OCI-LY1 (cell line): ENCODE results near the gene CNTNAP5.

Source experiments
- CTCF ChIP-seq: fragments of 200-600 bp; sonication (generic), shearing (Covaris generic); IDR thresholded peaks from 2 replicates; pipeline ENCODE4 v1.5.1; 2017; ENCODE audit warnings: mild to moderate bottlenecking, antibody characterized with exemption, low read length, moderate library complexity, mixed read lengths
- EZH2 ChIP-seq: fragments of 200-600 bp; sonication (generic), shearing (Covaris generic); IDR thresholded peaks from 2 replicates; pipeline ENCODE4 v1.8.0; 2017; ENCODE audit warnings: borderline replicate concordance, mixed run types, mild to moderate bottlenecking, antibody characterized with exemption, low read length, moderate library complexity, mixed read lengths

GRCh38 chr2:124112206-124112605 lies 87.1 kb downstream of the CNTNAP5 start:
- TF ChIP-seq CTCF = no peak
- TF ChIP-seq EZH2 = no peak
